Skeletal muscle cell (primary cell): ENCODE measurements around the gene MYH13.

Experiments
- DNase-seq: peaks from one replicate; pipeline ENCODE4 v3.0.0-alpha.2; 2010; ENCODE audit warnings: low read depth
- H3K4me3 ChIP-seq: 2 replicates; pipeline ENCODE4 v1.5.1; 2011; ENCODE audit warnings: low read depth, mild to moderate bottlenecking, control low read depth, low read length, moderate library complexity

The MYH13 gene

DNA sequence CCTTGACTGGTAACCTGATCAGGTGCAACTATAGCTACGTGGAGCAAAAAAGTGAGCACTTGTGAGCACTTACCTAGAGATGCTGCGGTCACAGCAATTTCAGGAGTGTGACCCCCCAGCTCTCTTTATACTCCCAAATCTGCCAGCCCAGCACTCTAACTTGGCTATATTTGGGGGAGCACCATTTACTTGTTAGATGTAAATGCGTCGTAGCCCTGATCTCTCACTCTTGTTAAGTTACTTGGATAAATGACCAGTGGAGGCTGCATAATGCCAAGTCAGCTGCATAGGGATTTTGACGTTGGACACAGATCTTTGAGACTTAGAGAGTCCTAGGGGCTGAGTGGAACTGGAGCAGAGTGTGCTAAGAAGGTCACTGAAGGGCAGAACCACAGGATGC lies at the start of gene MYH13:
Gene MYH13, minus strand, starts transcription at position 101 of the 400 bp plus-strand sequence. CDS start 8,476 bp downstream, outside the sequence.
- DNase-seq, result no peak
- no peak within 1 kb of the TSS for H3K4me3 ChIP-seq

DNA sequence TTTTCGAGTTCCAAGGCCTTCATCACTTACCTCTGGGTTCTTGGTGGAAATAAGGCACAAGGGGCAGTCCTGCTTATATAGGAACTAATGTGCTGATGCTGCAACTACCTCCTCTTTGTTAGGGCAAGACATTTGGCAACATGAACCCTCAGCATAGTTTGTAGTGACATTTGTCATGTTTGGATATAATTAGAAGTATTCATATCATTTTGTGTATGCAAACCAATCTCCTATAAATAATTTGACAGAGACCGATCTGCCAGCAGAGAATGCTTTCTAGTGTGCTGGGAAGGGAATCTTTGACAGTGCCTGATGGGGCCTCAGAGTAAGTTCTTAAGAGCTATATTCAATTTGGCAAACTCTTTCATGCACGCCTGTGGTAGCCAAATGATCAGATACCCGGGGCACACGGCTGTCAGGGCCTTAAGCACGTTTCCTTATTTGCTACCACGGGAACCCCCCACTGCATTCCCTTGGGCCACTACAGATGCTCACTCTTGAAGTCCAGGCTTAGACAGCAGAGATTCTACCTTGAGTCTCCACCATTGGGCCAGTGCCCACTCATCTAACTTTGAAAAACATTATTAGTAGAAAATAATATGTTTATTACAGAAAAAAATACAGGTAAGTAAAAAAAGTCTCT lies 49.2 kb upstream of the MYH13 start, which contains the start of gene MYH8:
Gene MYH8, minus strand, starts transcription at position 51 of the 643 bp plus-strand sequence. CDS start 1,723 bp downstream, outside the sequence.
- DNase-seq, result no peak
- H3K4me3 ChIP-seq, result no peak within 1 kb of the TSS

DNA sequence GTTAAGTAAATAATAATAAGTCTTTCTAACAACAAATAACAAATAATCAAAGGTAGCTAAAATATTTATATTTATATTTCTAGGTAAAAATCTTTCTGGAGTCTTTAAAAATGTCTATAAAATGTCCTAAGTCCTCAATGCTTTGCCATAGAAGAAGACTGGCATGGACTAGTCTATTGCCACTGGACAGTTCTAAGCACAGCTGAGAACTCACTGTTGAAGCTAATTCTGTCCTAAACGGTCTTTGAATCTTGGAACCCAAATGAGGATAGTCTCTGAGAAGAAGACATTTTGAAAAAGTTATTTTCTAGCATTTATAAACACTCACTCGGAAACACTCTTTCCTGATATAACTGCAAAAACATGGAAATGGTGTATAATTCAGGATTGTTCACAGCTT lies 48.4 kb upstream of the MYH13 start:
- no peak for DNase-seq
- no peak overlapping the region for H3K4me3 ChIP-seq

DNA sequence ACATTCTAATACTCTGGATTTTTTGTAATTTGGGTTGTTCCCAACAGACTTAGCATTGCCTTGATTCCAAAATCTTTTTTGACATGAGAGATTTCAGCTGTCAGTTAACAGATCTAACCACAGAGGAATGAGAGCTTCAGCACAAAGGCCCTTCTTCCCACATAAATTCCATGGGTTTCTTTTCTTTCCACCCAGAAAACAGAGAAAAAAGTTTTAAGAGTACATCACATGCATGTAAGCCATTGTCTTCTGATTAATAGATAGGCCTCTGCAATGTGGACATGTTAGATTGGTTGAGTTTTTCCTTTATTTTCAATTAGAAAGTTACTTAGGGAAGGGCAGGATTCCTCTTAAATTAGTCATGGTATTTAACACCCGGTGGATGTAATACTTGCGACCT lies 48.0 kb upstream of the MYH13 start:
- no peak overlapping the region for H3K4me3 ChIP-seq
- DNase-seq, result no peak

DNA sequence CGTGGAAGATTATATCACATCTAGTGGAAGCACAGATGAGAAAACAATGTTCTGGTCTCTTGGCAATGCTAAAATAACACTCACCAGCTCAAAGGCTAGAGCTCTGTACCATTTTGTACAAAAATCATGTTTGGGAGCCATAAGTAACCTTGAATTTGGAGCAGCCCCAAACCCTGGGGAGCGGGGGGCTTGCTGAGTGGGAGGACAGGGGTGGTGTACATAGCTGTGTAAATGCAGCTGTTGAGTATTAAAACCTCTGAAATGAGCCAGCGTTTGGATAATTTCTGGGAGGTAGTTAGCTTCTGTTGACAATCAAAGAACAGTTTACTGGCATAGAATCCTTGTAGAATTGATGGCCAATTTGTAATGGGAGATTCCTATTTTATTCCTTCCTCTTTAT lies 44.6 kb upstream of the MYH13 start:
- H3K4me3 ChIP-seq, result no peak overlapping the region
- no peak for DNase-seq

DNA sequence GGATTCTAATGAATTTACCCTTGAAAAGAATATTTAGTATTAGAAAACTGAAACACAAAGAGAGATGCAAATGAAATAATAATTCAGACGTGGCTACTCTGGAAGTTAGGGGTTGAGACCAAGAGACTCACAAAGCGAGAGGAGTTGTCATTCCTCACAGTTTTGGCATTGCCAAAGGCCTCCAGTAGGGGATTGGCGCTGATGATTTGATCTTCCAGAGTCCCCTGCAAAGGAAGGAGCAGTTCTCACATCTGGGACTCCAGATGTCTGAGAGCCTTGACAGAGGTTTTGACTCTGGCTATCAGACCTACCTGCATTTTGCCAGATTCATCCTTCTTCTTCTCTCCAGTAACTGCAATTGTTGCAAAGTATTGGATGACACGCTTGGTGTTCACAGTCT lies 42.4 kb upstream of the MYH13 start:
- no peak overlapping the region for H3K4me3 ChIP-seq
- no peak for DNase-seq

DNA sequence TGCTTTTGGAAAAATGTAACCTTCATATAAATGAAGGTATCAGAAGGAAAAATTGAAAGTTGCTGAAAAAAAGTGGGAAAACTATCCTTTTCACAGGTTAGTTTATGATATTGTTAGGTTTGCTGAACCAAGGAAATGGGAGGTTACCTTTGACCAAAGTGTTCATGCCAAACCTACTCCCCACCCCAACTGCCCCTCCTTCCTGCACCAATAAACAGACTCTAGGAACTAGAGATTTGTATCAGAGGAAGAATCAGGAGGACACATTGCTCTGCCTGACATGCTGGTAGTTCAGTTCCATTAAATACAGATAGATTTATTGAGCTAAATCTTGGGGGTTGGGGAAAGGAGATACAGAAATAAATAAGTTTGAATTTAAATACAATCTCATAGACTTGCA lies 30.8 kb upstream of the MYH13 start:
- no peak overlapping the region for H3K4me3 ChIP-seq

DNA sequence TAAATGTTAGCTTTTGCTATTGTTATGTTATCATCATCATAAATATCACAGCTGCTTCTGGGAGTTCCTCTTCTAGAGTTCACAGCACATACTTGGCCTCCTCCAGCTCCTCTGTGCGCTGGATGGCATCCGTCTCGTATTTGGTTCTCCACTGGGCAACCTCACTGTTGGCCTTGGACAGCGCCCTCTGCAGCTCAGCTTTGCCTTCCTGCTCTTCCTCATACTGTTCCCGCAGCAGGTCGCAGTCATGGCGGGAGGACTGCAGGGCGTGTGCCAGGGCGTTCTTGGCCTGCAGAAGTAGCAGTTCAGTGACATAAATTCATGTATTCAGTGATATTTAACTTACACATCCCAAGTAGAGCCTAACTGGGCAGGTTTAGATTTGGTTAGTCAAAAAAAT lies 25.5 kb upstream of the MYH13 start:
- no peak overlapping the region for H3K4me3 ChIP-seq
- DNase-seq, result no peak

More for the DNA sequence above, 30.8 kb upstream of the MYH13 start:
- DNase-seq, result no peak

DNA sequence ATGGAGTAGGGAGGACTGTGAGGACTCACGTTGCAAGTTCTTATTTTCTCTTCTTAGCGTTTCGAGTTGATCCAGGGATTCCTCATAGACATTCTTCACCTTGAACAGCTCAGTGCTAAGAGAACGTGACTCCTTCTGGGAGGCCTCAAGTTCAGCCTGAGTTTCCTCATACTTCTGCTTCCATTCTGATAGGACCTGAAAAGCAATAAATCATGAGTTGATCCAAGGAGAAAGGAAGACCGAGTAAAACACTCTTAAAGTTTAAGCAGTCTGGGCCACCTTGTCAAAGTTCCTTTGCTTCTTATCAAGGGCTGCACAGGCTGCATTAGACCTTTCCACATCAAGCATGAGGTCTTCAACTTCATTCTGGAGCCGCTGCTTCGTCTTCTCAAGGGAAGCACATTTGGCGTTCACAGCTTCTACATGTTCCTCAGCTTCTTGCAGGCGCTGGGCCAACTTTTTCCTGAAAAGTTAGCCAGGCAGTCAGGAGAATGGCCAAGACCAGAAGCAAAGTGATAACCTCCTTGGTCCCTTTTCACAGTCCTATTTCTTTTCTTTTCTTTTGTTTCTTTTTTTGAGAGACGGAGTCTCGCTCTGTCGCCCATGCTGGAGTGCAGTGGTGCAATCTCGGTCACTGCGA lies 23.8 kb upstream of the MYH13 start:
- H3K4me3 ChIP-seq, result no peak overlapping the region
- no peak for DNase-seq

DNA sequence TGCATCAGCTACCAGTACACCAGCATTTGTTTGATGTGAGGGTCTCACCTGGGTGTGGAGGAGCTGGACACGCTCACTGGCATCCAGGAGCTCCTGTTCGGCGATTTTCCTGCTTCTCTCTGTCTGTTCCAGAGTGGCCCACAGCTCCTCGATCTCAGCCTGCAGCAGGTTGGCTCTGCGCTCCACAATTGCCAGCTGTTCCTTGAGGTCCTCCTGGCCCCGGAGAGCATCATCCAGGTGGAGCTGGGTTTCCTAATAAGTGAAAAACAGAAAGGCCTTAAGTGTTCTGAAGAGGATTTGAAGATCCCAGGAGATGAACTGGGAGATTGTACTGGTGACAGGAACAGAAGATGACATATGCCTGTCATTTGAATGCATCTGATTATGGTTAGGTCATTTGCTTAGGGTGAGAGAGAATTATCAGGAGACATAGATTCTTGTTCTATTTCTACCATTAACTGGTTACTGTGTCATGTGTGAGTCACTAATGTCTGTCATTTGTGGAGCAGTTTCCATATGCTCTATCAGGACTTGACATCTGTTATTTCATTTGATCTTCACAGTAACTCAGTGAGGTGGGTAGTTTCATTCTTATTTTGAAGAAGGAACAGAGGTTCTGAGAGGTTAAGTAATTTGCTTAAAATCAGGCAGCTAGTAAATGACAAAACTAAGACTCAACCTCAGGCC lies 21.5 kb upstream of the MYH13 start:
- DNase-seq, result no peak
- H3K4me3 ChIP-seq, result no peak overlapping the region

DNA sequence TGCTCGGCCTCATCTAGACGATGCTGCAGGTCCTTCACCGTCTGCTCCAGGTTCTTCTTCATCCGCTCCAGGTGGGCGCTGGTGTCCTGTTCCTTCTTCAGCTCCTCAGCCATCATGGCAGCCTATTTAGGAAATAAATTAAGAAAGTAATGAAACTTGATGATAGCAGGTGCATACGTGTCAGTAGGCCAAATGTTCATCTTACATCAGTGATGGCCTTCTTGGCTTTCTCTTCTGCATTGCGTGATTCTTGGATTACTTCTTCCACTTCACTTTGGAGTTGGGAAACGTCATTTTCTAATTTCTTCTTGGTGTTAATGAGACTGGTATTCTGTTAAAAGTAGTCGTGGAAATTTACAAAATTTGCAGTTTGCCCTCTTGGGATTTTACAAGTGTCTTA lies 20.1 kb upstream of the MYH13 start:
- no peak for DNase-seq
- no peak overlapping the region for H3K4me3 ChIP-seq

DNA sequence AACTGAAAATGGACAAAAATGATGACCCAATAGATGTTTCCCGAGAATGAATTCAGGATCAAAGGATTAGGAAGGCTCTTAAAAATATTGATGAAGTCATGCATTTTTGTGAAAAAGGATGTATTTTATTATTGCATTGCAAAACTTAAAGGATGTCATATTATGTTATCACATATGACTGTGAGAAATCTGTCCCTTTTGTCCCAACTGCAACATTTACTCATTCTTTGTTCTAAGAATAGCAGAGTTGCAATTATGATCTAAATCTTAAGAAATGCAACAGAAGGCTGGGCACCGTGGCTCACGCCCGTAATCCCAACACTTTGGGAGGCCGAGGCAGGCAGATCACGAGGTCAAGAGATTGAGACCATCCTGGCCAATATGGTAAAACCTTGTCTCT lies 13.1 kb upstream of the MYH13 start:
- DNase-seq, result no peak
- H3K4me3 ChIP-seq, result no peak overlapping the region

DNA sequence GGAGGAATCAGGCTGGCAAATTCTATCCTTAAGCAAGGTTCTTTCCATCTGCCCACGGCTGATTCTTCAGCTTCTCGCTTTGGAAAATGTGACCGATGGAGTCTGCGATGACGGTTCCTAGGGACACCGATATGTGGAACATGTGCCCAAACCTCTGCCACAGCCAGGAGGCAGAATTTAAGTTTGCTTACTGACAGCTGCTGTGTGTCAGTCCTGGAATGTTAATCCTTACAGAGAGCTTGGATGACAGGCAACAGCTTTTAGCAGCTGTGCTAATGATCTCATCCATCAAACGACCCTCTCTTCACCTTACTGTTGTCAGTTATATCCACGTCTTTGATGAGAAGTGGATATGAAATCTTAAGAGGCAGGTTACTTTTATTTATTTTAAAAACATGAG lies 11.4 kb upstream of the MYH13 start:
- no peak overlapping the region for H3K4me3 ChIP-seq
- peak; percentile 53 for DNase-seq

DNA sequence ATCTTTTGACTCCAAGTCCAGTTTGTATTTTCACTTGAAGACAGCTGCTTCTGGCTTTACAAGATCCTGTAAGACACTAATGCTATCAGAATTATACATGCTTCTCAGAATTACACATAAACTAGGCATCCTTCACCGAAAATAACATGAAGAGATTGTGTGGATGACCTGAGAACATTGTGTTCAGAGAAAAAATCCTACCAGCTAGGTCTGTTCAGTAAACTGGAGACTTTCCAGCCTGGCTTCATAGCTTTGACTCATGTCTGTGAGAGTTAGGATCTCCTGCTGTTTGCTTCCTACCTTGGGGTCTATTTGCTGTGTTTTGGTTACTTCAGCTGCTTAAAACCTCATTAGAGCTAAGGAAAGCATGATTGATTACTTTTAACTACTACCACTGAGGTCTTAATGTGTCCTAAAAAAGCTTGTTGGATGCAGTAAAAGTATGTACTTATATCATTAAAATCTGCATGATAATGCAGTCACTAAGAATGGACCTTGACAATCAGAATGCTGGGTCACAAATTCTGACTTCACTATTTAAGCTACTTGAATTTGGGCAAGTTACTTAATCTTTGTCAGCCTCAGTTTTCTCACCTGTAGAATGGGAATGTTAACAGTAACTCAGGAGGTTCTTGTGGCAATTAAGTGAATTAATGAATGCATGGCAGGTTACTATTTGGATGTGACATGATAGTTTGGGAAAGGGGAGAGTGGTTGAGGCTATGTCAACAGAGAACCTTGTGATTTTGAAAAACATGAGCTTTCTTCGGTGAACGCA lies 8.0 kb upstream of the MYH13 start:
- peak; percentile 52 for DNase-seq
- H3K4me3 ChIP-seq, result no peak overlapping the region

DNA sequence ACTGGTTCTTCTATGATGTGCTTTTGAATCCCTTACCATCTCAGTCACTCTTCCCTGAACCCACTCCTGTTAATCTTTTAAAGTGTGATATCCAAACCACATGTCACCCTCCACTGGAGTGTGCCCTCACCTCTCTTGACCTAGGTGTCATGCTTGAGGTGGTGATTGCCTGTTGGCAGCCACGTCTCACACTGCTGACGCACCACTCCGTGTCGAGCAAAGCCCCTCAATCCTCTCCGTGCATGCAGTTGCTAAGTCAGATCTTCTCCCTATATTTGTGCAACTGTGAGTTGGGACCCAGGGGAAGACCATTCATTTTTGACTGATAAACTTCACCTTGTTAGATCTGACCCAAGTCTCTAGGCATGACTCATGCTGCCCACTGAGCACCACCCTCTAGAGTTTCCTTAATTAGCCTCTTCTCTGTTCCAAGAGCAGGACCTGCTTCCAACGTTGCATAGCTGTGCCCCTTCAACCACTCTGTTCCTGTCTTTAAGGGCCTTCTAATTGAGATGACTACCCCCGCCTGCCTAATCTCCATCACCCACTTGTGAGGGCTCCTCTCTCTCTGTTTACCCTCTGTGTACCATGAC lies 2.7 kb downstream of the MYH13 start:
- no peak overlapping the region for H3K4me3 ChIP-seq
- DNase-seq, result no peak

DNA sequence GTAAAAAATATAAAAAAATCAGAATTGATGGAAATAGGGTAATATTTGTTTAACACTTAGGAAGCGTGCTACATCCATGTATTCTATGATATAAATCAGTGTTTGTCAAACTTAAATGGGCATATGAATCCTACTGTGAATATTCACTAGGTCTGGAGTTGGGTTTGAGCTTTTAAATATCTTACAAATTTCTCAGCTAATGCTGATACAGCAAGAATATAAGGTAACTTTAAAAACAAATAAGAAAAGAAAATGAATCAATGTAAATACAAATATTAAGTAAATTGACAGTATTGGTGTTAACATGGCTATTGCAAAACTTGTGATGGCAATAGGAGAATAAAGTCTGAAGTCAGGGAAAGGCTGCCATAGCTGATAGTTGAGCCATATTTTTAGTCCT lies 3.6 kb downstream of the MYH13 start:
- DNase-seq, result no peak

DNA sequence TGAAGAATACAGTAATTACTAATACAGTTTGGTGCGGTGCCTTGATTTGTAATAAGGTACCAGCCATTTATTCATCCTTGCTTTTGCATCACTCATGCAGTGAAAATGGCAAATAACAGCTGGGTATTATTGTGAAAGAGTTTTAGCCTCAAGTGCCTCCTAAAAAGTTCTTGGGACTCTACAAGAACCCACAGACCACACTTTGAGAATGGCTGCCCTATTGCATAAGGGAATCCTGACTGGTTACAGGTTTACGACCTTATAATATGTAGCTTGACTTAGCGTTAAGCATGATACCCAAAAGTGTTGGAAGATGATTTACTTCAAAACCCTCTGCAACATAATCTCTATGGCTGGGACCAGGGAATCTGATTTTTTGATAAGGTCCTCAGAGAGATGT lies 4.2 kb downstream of the MYH13 start:
- no peak for DNase-seq
- no peak overlapping the region for H3K4me3 ChIP-seq

More for the DNA sequence above, 3.6 kb downstream of the MYH13 start:
- H3K4me3 ChIP-seq, result no peak overlapping the region

DNA sequence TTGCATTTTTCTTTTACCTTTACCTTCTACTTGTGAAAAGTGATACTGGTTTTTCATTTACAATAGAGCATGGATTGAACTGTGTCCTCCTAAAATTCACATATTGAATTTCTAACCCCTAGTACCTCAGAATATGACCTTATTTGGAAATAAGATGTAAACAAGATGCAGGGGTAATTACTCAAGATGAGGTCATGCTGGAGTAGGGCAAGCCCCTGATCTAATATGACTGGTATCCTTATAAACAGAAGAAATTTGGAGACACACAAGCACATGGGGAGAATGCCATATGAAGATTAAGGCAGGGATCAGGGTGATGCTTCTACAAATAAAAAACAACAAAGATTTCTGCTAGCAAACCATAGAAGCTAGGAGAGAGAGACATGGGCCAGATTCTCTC lies 12.2 kb downstream of the MYH13 start:
- H3K4me3 ChIP-seq, result no peak overlapping the region
- no peak for DNase-seq

DNA sequence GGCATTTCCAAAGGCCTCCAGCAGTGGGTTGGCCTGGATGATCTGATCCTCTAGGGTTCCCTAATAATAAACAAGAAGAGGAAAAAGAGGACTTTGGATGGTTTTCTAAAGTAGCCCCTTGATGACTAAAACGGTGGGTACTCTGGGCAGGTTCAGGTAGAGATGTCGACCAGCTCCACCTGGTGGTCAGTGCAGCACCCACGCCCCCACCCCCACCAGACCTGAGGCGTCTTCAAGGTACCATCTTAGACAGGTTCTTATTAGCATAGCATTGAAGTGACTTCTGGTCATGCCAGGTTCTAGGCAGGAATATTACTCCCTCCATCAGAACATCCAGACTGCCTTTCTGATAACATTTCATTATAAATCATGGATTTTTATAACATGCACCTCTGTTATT lies 15.0 kb downstream of the MYH13 start:
- no peak overlapping the region for H3K4me3 ChIP-seq
- no peak for DNase-seq

DNA sequence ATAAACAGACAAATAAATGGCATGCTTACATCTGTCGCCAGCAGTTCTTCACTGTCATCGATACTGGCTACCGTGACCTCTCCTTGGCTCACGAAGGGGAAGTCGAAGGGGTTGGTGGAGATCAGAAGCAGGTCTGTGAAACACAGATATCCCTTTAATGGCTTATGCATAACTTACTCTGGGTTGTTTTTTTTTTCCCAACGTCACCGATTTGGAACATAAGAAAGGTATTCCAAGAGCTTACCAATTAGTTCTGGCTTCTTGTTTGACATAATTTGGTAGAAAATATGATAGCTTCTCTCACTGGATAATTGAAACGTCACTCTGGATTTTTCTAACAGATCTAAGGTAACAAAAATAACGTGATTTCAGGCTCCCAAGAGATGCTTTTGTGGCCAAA lies 18.2 kb downstream of the MYH13 start:
- DNase-seq, result no peak
- no peak overlapping the region for H3K4me3 ChIP-seq
